Neuronal stem cell (in vitro differentiated cells): ENCODE results near the gene TIMM21.

Experiments
- DNase-seq: peaks from one replicate; pipeline ENCODE4 v3.0.0-alpha.2; 2013; ENCODE audit warnings: low spot score
- H2AFZ ChIP-seq: one replicate; pipeline ENCODE4 v1.6.1; 2013; ENCODE audit warnings: mild to moderate bottlenecking, low read length, inconsistent platforms
- H2AK5ac ChIP-seq: 2 replicates; pipeline ENCODE4 v1.6.1; 2013; ENCODE audit warnings: low read depth, mild to moderate bottlenecking, inconsistent platforms, low read length, moderate library complexity, mixed read lengths
- H2BK120ac ChIP-seq: 2 replicates; pipeline ENCODE4 v1.6.1; 2013; ENCODE audit warnings: low read depth, mild to moderate bottlenecking, inconsistent platforms, low read length, moderate library complexity, mixed read lengths
- H2BK12ac ChIP-seq: one replicate; pipeline ENCODE4 v1.6.1; 2013; ENCODE audit warnings: low read length, inconsistent platforms
- H2BK15ac ChIP-seq: 2 replicates; pipeline ENCODE4 v1.6.1; 2013; ENCODE audit warnings: mild to moderate bottlenecking, low read length, inconsistent platforms, mixed read lengths
- H2BK5ac ChIP-seq: one replicate; pipeline ENCODE4 v1.6.1; 2013; ENCODE audit warnings: inconsistent platforms, mild to moderate bottlenecking, low read length, moderate library complexity
- H3K14ac ChIP-seq: one replicate; pipeline ENCODE4 v1.6.1; 2013; ENCODE audit warnings: low read length, inconsistent platforms
- H3K18ac ChIP-seq: 2 replicates; pipeline ENCODE4 v1.6.1; 2013; ENCODE audit warnings: low read length, inconsistent platforms
- H3K23ac ChIP-seq: 2 replicates; pipeline ENCODE4 v1.6.1; 2013; ENCODE audit warnings: low read depth, mild to moderate bottlenecking, mixed read lengths, low read length, inconsistent platforms; ENCODE audit not compliant: poor library complexity
- H3K27ac ChIP-seq: replicated peaks from 3 replicates; pipeline ENCODE4 v1.5.1; 2013; ENCODE audit warnings: low read length, inconsistent platforms
- H3K27me3 ChIP-seq, 3 experiments: 2 replicates each; pipeline ENCODE4 v1.6.1; 2013; ENCODE audit warnings: low read length in 3 of 3, mild to moderate bottlenecking in 2 of 3, inconsistent platforms in 1 of 3, low read depth in 1 of 3, mixed read lengths in 1 of 3, moderate library complexity in 1 of 3; ENCODE audit not compliant: control insufficient read depth in 3 of 3, insufficient read depth in 3 of 3
- H3K36me3 ChIP-seq, 2 donors: replicated peaks in 1 of 2; 2 replicates each; pipeline ENCODE4 v1.6.1; 2013; ENCODE audit warnings: low read length in 2 of 2; ENCODE audit not compliant: control insufficient read depth in 2 of 2, insufficient read depth in 2 of 2
- H3K4ac ChIP-seq: 2 replicates; pipeline ENCODE4 v1.6.1; 2013; ENCODE audit warnings: inconsistent platforms, mild to moderate bottlenecking, low read length, moderate library complexity
- H3K4me1 ChIP-seq, 2 donors: 1 replicate in 1 of 2; 2 replicates in 1 of 2; pipeline ENCODE4 v1.6.1; 2013; ENCODE audit warnings: low read length in 2 of 2, low read depth in 1 of 2; ENCODE audit not compliant: control insufficient read depth in 2 of 2, insufficient read depth in 1 of 2
- H3K4me2 ChIP-seq: one replicate; pipeline ENCODE4 v1.6.1; 2013; ENCODE audit warnings: mild to moderate bottlenecking, low read length, inconsistent platforms; ENCODE audit not compliant: insufficient read depth, poor library complexity, severe bottlenecking
- H3K4me3 ChIP-seq, 2 donors: 2 replicates each; pipeline ENCODE4 v1.5.1; 2013; ENCODE audit warnings: low read length in 2 of 2, mild to moderate bottlenecking in 2 of 2, inconsistent platforms in 1 of 2, moderate library complexity in 1 of 2
- H3K79me1 ChIP-seq: one replicate; pipeline ENCODE4 v1.6.1; 2013; ENCODE audit warnings: low read depth, mild to moderate bottlenecking, inconsistent platforms, low read length, moderate library complexity
- H3K9ac ChIP-seq: one replicate; pipeline ENCODE4 v1.6.1; 2013; ENCODE audit warnings: mild to moderate bottlenecking, low read depth, low read length, inconsistent platforms; ENCODE audit not compliant: poor library complexity
- H3K9me3 ChIP-seq, 2 donors: replicated peaks in 1 of 2; 2 replicates each; pipeline versions ENCODE3 to v1.6.1; 2013; ENCODE audit warnings: low read length in 2 of 2, mild to moderate bottlenecking in 2 of 2, inconsistent platforms in 1 of 2, low read depth in 1 of 2, mixed read lengths in 1 of 2, moderate library complexity in 1 of 2; ENCODE audit not compliant: control insufficient read depth in 2 of 2, insufficient read depth in 1 of 2
- H4K8ac ChIP-seq: one replicate; pipeline ENCODE4 v1.6.1; 2013; ENCODE audit warnings: low read depth, mild to moderate bottlenecking, inconsistent platforms, low read length, moderate library complexity
- H4K91ac ChIP-seq: one replicate; pipeline ENCODE4 v1.6.1; 2013; ENCODE audit warnings: low read length, low read depth, mild to moderate bottlenecking, inconsistent platforms; ENCODE audit not compliant: poor library complexity
- WGBS, 2 donors: extraction: QIAGEN DNeasy Blood & Tissue Kit; methylation state at CpG; one replicate each; pipeline ENCODE4 v1.1.7; 2013; ENCODE audit warnings: missing lambda C conversion rate in 2 of 2, mixed read lengths in 1 of 2; ENCODE audit not compliant: insufficient read length in 2 of 2, insufficient replicate concordance in 1 of 2; ENCODE audit errors: extremely low coverage in 2 of 2; 5-methylcytosine and 5-hydroxymethylcytosine counted together

Gene TIMM21

GRCh38 chr18:74178884-74179283 is 30.6 kb downstream of the TIMM21 start:
- H3K9ac ChIP-seq, result no peak overlapping the region
- no peak overlapping the region for H4K91ac ChIP-seq
- no peak overlapping the region for H2BK12ac ChIP-seq
- H3K23ac ChIP-seq, result no peak overlapping the region
- no peak overlapping the region for H4K8ac ChIP-seq
- H3K27me3 ChIP-seq, result peaks cover 0 to 39% (median 0%) of the 10 kb centered on the region in 3 experiments
- H3K4me3 ChIP-seq, result no peak overlapping the region
- H3K36me3 ChIP-seq, result no peaks in the 10 kb centered on the region
- H3K4me2 ChIP-seq, result no peak overlapping the region
- H2AFZ ChIP-seq, result no peak overlapping the region
- H3K4ac ChIP-seq, result no peak overlapping the region
- no peaks in the 10 kb centered on the region for H3K4me1 ChIP-seq
- DNase-seq, result no peak
- no peak overlapping the region for H3K27ac ChIP-seq
- no peak overlapping the region for H2BK15ac ChIP-seq
- no peaks in the 10 kb centered on the region for H3K79me1 ChIP-seq
- no peak overlapping the region for H3K18ac ChIP-seq
- no peak overlapping the region for H2BK120ac ChIP-seq
- WGBS, 2 donors, result no CpG with 5 or more reads among the region's 1 CpG
- H3K9me3 ChIP-seq, result peaks cover 0 to 1% of the 10 kb centered on the region in 2 donors
- H2BK5ac ChIP-seq, result no peak overlapping the region
- H3K14ac ChIP-seq, result no peak overlapping the region
- no peak overlapping the region for H2AK5ac ChIP-seq

GRCh38 chr18:74179623-74180199 is 31.4 kb downstream of the TIMM21 start:
- Histone ChIP-seq H3K79me1 (no peaks in the 10 kb centered on the region), H2BK12ac (no peak overlapping the region), H3K23ac (no peak overlapping the region), H3K18ac (no peak overlapping the region), H3K4me2 (no peak overlapping the region), H3K4me3 (no peak overlapping the region), H3K36me3 (no peaks in the 10 kb centered on the region), H3K9me3 (no peaks in the 10 kb centered on the region), H3K27me3 (peaks cover 0 to 43% (median 0%) of the 10 kb centered on the region in 3 experiments), H4K8ac (no peak overlapping the region), H3K27ac (no peak overlapping the region), H2BK15ac (no peak overlapping the region), H3K4me1 (peaks cover 0 to under 1% of the 10 kb centered on the region in 2 donors), H2BK120ac (no peak overlapping the region), H3K9ac (no peak overlapping the region), H2BK5ac (no peak overlapping the region), H2AK5ac (no peak overlapping the region), H2AFZ (no peak overlapping the region), H3K4ac (no peak overlapping the region), H4K91ac (no peak overlapping the region), H3K14ac (no peak overlapping the region)
- no peak for DNase-seq
- WGBS, 2 donors, result no CpG with 5 or more reads among the region's 10 CpGs

GRCh38 chr18:74182335-74182734 is 34.0 kb downstream of the TIMM21 start:
- Histone ChIP-seq H3K9me3 (no peaks in the 10 kb centered on the region), H2BK5ac (peak overlapping the region; percentile 78), H3K4ac (no peak overlapping the region), H3K9ac (no peak overlapping the region), H2BK120ac (no peak overlapping the region), H4K91ac (no peak overlapping the region), H3K4me1 (peaks cover 0 to 5% of the 10 kb centered on the region in 2 donors), H3K4me2 (no peak overlapping the region), H3K18ac (no peak overlapping the region), H4K8ac (no peak overlapping the region), H2AFZ (no peak overlapping the region), H2AK5ac (peak overlapping the region; percentile 24), H3K14ac (no peak overlapping the region), H3K27me3 (peaks cover 0 to 42% (median 0%) of the 10 kb centered on the region in 3 experiments), H3K23ac (no peak overlapping the region), H3K79me1 (no peaks in the 10 kb centered on the region), H3K36me3 (no peaks in the 10 kb centered on the region), H3K4me3 (no peak overlapping the region), H2BK12ac (no peak overlapping the region), H2BK15ac (peak overlapping the region; percentile 2), H3K27ac (no peak overlapping the region)
- WGBS, 2 donors, result no CpG with 5 or more reads among the region's 19 CpGs
- DNase-seq, result no peak

GRCh38 chr18:74183130-74183529 is 34.8 kb downstream of the TIMM21 start:
- H3K27me3 ChIP-seq, result peaks cover 0 to 36% (median 0%) of the 10 kb centered on the region in 3 experiments
- H3K4ac ChIP-seq, result no peak overlapping the region
- H3K9ac ChIP-seq, result no peak overlapping the region
- no peak for DNase-seq
- 90% methylated on average over 2 of the region's 3 CpGs; no CpG with 5 or more reads in 1 of the 2 donors for WGBS, 2 donors
- H3K9me3 ChIP-seq, result no peaks in the 10 kb centered on the region
- no peak overlapping the region for H2AFZ ChIP-seq
- no peaks in the 10 kb centered on the region for H3K79me1 ChIP-seq
- no peak overlapping the region for H3K4me2 ChIP-seq
- no peak overlapping the region for H3K23ac ChIP-seq
- no peak overlapping the region for H2BK120ac ChIP-seq
- no peak overlapping the region for H4K8ac ChIP-seq
- no peaks in the 10 kb centered on the region for H3K36me3 ChIP-seq
- no peak overlapping the region for H2BK15ac ChIP-seq
- H3K14ac ChIP-seq, result no peak overlapping the region
- H3K18ac ChIP-seq, result no peak overlapping the region
- no peak overlapping the region for H2BK12ac ChIP-seq
- H3K27ac ChIP-seq, result no peak overlapping the region
- H3K4me3 ChIP-seq, result no peak overlapping the region
- no peak overlapping the region for H2BK5ac ChIP-seq
- H2AK5ac ChIP-seq, result no peak overlapping the region
- H4K91ac ChIP-seq, result no peak overlapping the region
- peaks cover 0 to 5% of the 10 kb centered on the region in 2 donors for H3K4me1 ChIP-seq
